Large intestine (tissue), 1 donor: ENCODE data around the gene USP21. TPM values are rescaled to one million over a fixed set of nuclear protein-coding genes. Genes with fewer than 3 reads are reported as not detected.

Source experiments
- polyA plus RNA-seq: library from polyadenylated mRNA; unstranded; fragments of 120-200 nt; gene quantifications from one replicate; pipeline ENCODE4 v1.2.1, GENCODE V29; 2013

The USP21 gene
- polyA plus RNA-seq, 1 donor: 29.4 TPM

Other genes starting within 250 kb of the USP21 start
- gene ITLN2, start 204.7 kb upstream of the USP21 start, polyA plus RNA-seq: 1.9 TPM
- gene F11R, start 138.3 kb upstream of the USP21 start, polyA plus RNA-seq: 132 TPM
- gene TSTD1, start 120.5 kb upstream of the USP21 start, polyA plus RNA-seq: 60.9 TPM
- gene USF1, start 113.5 kb upstream of the USP21 start, polyA plus RNA-seq: 56.9 TPM
- 5.7 TPM for gene ARHGAP30, start 89.6 kb upstream of the USP21 start, polyA plus RNA-seq
- 0.42 TPM for gene NECTIN4, start 69.9 kb upstream of the USP21 start, polyA plus RNA-seq
- 5.6 TPM for gene KLHDC9, start 61.1 kb upstream of the USP21 start, polyA plus RNA-seq
- 72.5 TPM for gene PFDN2, start 41.5 kb upstream of the USP21 start, polyA plus RNA-seq
- 80.6 TPM for gene NIT1, start 41.4 kb upstream of the USP21 start, polyA plus RNA-seq
- gene DEDD, start 26.8 kb upstream of the USP21 start, polyA plus RNA-seq: 33.0 TPM
- 135 TPM for gene UFC1, start 5.5 kb upstream of the USP21 start, polyA plus RNA-seq
- 26.2 TPM for gene PPOX, start 6.9 kb downstream of the USP21 start, polyA plus RNA-seq
- 38.4 TPM for gene B4GALT3, start 18.0 kb downstream of the USP21 start, polyA plus RNA-seq
- 1.2 TPM for gene ADAMTS4, start 39.6 kb downstream of the USP21 start, polyA plus RNA-seq
- gene NDUFS2, start 42.9 kb downstream of the USP21 start, polyA plus RNA-seq: 125 TPM
- gene FCER1G, start 55.8 kb downstream of the USP21 start, polyA plus RNA-seq: 35.9 TPM
- 29.3 TPM for gene APOA2, start 64.1 kb downstream of the USP21 start, polyA plus RNA-seq
- gene TOMM40L, start 66.6 kb downstream of the USP21 start, polyA plus RNA-seq: 16.2 TPM
- 13.1 TPM for gene NR1I3, start 78.7 kb downstream of the USP21 start, polyA plus RNA-seq
- gene PCP4L1, start 99.2 kb downstream of the USP21 start, polyA plus RNA-seq: 9.4 TPM
- gene MPZ, start 150.5 kb downstream of the USP21 start, polyA plus RNA-seq: 10.1 TPM
- gene SDHC, start 154.9 kb downstream of the USP21 start, polyA plus RNA-seq: 194 TPM
- gene CFAP126, start 208.4 kb downstream of the USP21 start, polyA plus RNA-seq: 0.15 TPM